HepG2 (cell line): ENCODE measurements around the gene RASSF4. TPM values are rescaled to one million over a fixed set of nuclear protein-coding genes. Genes with fewer than 3 reads are reported as not detected.

Experiments
- BCL3 ChIP-seq: sonication (generic); formaldehyde crosslinking; IDR thresholded peaks from 2 replicates; pipeline ENCODE4 v1.5.1; 2020; ENCODE audit warnings: mild to moderate bottlenecking, missing genetic modification reagents, moderate library complexity
- CHD4 ChIP-seq: fragments of 200-600 bp; sonication (generic); IDR thresholded peaks from 2 replicates; pipeline ENCODE4 v1.7.0; 2017; ENCODE audit warnings: mild to moderate bottlenecking, low read length, borderline replicate concordance
- ETS1 ChIP-seq: sonication (generic); formaldehyde crosslinking; IDR thresholded peaks from 2 replicates; pipeline ENCODE4 v1.4.0; 2020; ENCODE audit warnings: missing genetic modification reagents
- JUNB ChIP-seq: sonication (generic); formaldehyde crosslinking; IDR thresholded peaks from 2 replicates; pipeline ENCODE4 v1.8.0; 2022; ENCODE audit warnings: missing genetic modification reagents, mild to moderate bottlenecking, borderline replicate concordance
- MEF2D ChIP-seq: sonication (generic); formaldehyde crosslinking; IDR thresholded peaks from 2 replicates; pipeline ENCODE4 v1.5.1; 2020; ENCODE audit warnings: mild to moderate bottlenecking, missing genetic modification reagents
- NCOA1 ChIP-seq: sonication (generic); formaldehyde crosslinking; IDR thresholded peaks from 2 replicates; pipeline ENCODE4 v1.9.0; 2021; ENCODE audit warnings: missing genetic modification reagents
- TAF15 ChIP-seq: fragments of 200-400 bp; formaldehyde crosslinking; IDR thresholded peaks from one replicate; pipeline ENCODE4 v1.6.1; 2018; ENCODE audit warnings: mild to moderate bottlenecking, low read depth, low read length; ENCODE audit not compliant: poor library complexity, severe bottlenecking
- TRIM24 ChIP-seq: sonication (generic); formaldehyde crosslinking; IDR thresholded peaks from 2 replicates; pipeline ENCODE4 v1.8.0; 2022; ENCODE audit warnings: mild to moderate bottlenecking, missing genetic modification reagents
- ZEB1 ChIP-seq: IDR thresholded peaks from 2 replicates; pipeline ENCODE4 v1.6.1; 2012; ENCODE audit warnings: mild to moderate bottlenecking, low read depth, inconsistent platforms; ENCODE audit not compliant: insufficient replicate concordance
- ZFX ChIP-seq: sonication (generic); formaldehyde crosslinking; IDR thresholded peaks from 2 replicates; pipeline ENCODE4 v1.4.0; 2020; ENCODE audit warnings: mild to moderate bottlenecking, low read depth, missing genetic modification reagents, moderate library complexity
- ZNF576 ChIP-seq: sonication (generic); formaldehyde crosslinking; IDR thresholded peaks from 2 replicates; pipeline ENCODE4 v1.4.0; 2020; ENCODE audit warnings: mild to moderate bottlenecking, missing genetic modification reagents
- polyA plus RNA-seq, 8 experiments: library from polyadenylated mRNA; depleted of rRNA in 3 of 8; stranded (reverse) in 7 of 8; unstranded in 1 of 8; fragments of >200 nt; fragmentation: Illumina TruSeq in 4 of 8; extraction: Trizol in 4 of 8; gene quantifications; 2 replicates each; pipeline versions ENCODE4 v1.2.1 to v1.2.3, GENCODE V29; 2011 to 2016; ENCODE audit warnings: low read depth in 4 of 8, missing spikeins in 1 of 8, mixed read lengths in 1 of 8; ENCODE audit not compliant: insufficient read depth in 1 of 8
- total RNA-seq, 5 experiments: library from RNA; depleted of rRNA; stranded (reverse); fragments of >200 nt; fragmentation: Illumina TruSeq; extraction: Trizol; gene quantifications; 2 replicates each; pipeline ENCODE4 v1.2.3, GENCODE V29; 2016; ENCODE audit warnings: low read depth in 1 of 5
- TF ChIP-seq, protein P1 (sequence below): sonication (generic); formaldehyde crosslinking; IDR thresholded peaks from 2 replicates; pipeline ENCODE4 v1.4.0; 2020; ENCODE audit warnings: mild to moderate bottlenecking, missing genetic modification reagents

RASSF4 gene
- total and polyA plus RNA-seq, 2 of the 13 experiments (the other 11 are each of a cell fraction or from before 2014, with no cell fraction given) = 34.0 to 51.7 TPM

DNA sequence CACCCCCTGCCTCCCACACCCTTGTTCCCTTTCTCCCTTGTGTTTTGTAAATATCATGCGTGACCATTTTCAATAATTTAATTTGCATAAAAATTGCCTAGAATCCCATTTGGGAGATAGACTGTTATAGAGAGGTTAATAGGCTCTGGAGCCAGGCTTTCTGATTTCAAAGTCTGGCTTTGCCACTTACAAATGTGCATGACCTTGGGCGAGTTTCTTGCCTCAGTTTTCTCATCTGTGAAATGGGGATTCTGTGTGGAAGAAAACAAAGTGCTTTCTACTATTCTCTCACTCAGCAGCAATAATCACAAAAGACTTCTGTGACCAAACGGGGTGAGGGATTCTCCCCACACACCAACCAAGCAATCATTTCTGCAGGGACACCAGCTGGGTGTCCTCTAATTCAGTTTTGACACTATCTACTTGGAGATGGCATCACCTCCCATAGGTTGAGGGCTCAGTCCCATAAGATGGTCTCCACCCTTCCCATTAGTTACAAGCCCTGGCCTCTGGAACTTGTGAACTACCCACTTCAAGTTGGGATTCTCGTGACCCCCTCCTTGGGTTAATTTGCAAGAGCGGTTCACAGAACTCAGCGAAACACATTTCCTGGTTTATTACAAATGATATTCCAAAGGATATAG lies 37.6 kb downstream of the RASSF4 start (continued):
- TF ChIP-seq ZNF576 (CRISPR knock-in tag) (no peak), MEF2D (CRISPR knock-in tag) (0 out of 2 replicates have a peak, but pooled peaks have one; percentile 40), BCL3 (CRISPR knock-in tag) (no peak), JUNB (CRISPR knock-in tag) (no peak), ZEB1 (no peak), ETS1 (CRISPR knock-in tag) (no peak), NCOA1 (CRISPR knock-in tag) (no peak), TRIM24 (CRISPR knock-in tag) (no peak), TAF15 (no peak), ZFX (CRISPR knock-in tag) (no peak), CHD4 (peak; percentile 94; the same call in 1 of the 2 replicates)
- TF ChIP-seq, protein P1, sequence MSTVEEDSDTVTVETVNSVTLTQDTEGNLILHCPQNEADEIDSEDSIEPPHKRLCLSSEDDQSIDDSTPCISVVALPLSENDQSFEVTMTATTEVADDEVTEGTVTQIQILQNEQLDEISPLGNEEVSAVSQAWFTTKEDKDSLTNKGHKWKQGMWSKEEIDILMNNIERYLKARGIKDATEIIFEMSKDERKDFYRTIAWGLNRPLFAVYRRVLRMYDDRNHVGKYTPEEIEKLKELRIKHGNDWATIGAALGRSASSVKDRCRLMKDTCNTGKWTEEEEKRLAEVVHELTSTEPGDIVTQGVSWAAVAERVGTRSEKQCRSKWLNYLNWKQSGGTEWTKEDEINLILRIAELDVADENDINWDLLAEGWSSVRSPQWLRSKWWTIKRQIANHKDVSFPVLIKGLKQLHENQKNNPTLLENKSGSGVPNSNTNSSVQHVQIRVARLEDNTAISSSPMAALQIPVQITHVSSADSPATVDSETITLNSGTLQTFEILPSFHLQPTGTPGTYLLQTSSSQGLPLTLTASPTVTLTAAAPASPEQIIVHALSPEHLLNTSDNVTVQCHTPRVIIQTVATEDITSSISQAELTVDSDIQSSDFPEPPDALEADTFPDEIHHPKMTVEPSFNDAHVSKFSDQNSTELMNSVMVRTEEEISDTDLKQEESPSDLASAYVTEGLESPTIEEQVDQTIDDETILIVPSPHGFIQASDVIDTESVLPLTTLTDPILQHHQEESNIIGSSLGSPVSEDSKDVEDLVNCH (CRISPR knock-in tag) = no peak
